Small intestine (tissue), 16 donors: ENCODE measurements around the gene PEG3. TPM values are rescaled to one million over a fixed set of nuclear protein-coding genes. Genes with fewer than 3 reads are reported as not detected.

ENCODE experiments used
- DNase-seq, 2 donors: peaks; one replicate each; pipeline versions ENCODE4 v3.0.0 to v3.0.0-alpha.2; 2013
- FAIRE-seq: peaks from 2 replicates; lab custom pipeline; 2012; peaks lifted over from hg19 to GRCh38; lab: Jason Lieb, UNC
- H3K27ac ChIP-seq, 3 donors: one replicate each; pipeline ENCODE4 v1.5.1; 2013; ENCODE audit warnings: low read length in 2 of 3, mild to moderate bottlenecking in 2 of 3, control low read depth in 1 of 3, inconsistent platforms in 1 of 3, low read depth in 1 of 3, moderate library complexity in 1 of 3
- H3K27me3 ChIP-seq, 3 donors: one replicate each; pipeline ENCODE4 v1.6.1; 2013; ENCODE audit warnings: low read length in 3 of 3, inconsistent platforms in 1 of 3; ENCODE audit not compliant: control insufficient read depth in 3 of 3, insufficient read depth in 3 of 3
- H3K36me3 ChIP-seq, 3 donors: one replicate each; pipeline ENCODE4 v1.6.1; 2013; ENCODE audit warnings: low read length in 3 of 3, inconsistent platforms in 1 of 3, low read depth in 1 of 3, mild to moderate bottlenecking in 1 of 3, moderate library complexity in 1 of 3; ENCODE audit not compliant: control insufficient read depth in 3 of 3, insufficient read depth in 2 of 3
- H3K4me1 ChIP-seq, 3 donors: one replicate each; pipeline ENCODE4 v1.6.1; 2013; ENCODE audit warnings: low read length in 2 of 3, inconsistent platforms in 1 of 3, low read depth in 1 of 3, mild to moderate bottlenecking in 1 of 3, moderate library complexity in 1 of 3; ENCODE audit not compliant: control insufficient read depth in 3 of 3, insufficient read depth in 2 of 3
- H3K4me3 ChIP-seq, 3 donors: one replicate each; pipeline ENCODE4 v1.5.1; 2013; ENCODE audit warnings: low read length in 3 of 3, control low read depth in 1 of 3, inconsistent platforms in 1 of 3, low read depth in 1 of 3, mild to moderate bottlenecking in 1 of 3, moderate library complexity in 1 of 3
- H3K9me3 ChIP-seq, 2 donors: one replicate each; pipeline ENCODE4 v1.6.1; 2013; ENCODE audit warnings: low read depth in 1 of 2, low read length in 1 of 2; ENCODE audit not compliant: control insufficient read depth in 2 of 2, insufficient read depth in 1 of 2
- WGBS, 3 donors: extraction: QIAGEN DNeasy Blood & Tissue Kit; methylation state at CpG; one replicate each; pipeline ENCODE4 v1.1.7; 2013; 5-methylcytosine and 5-hydroxymethylcytosine counted together
- long read RNA-seq, 10 donors: transcript quantifications; one replicate each; lab custom pipeline, GENCODE V29; 2026
- polyA plus RNA-seq, 4 donors: library from polyadenylated mRNA; stranded (reverse) in 3 of 4; unstranded in 1 of 4; fragments of 200-250 nt in 3 of 4; fragments of 120-200 nt in 1 of 4; gene quantifications; one replicate each; pipeline versions ENCODE4 v1.2.1 to v1.2.3, GENCODE V29; 2013
- donor health status: healthy with polysubstance abuse.
- donor health status: control.
- donor health status: control.
- donor health status: Bipolar disorder and iron deficiency.
- donor health status: healthy.

PEG3 gene
- polyA plus RNA-seq = 1 to 10 TPM in 2 of 4 donors, under 1 TPM in 1, not detected in 1; 0.27 to 5.9 (median 2.2) TPM
- long read RNA-seq, donor 1 = 0 reads
- long read RNA-seq, donor 2 = 0 reads
- long read RNA-seq, donor 3, full-length matches to known transcripts = 3 of 3 reads
- long read RNA-seq, donor 3, partial matches to known transcripts = 0 of 3 reads
- long read RNA-seq, donor 3, other reads (novel, unspliced or antisense) = 0 of 3 reads
- long read RNA-seq, donor 4 = 0 reads
- long read RNA-seq, donor 5, full-length matches to known transcripts = 2 of 2 reads
- long read RNA-seq, donor 5, partial matches to known transcripts = 0 of 2 reads
- long read RNA-seq, donor 5, other reads (novel, unspliced or antisense) = 0 of 2 reads
- long read RNA-seq, donor 6, full-length matches to known transcripts = 1 of 1 reads
- long read RNA-seq, donor 6, partial matches to known transcripts = 0 of 1 reads
- long read RNA-seq, donor 6, other reads (novel, unspliced or antisense) = 0 of 1 reads
- long read RNA-seq, donor 7, full-length matches to known transcripts = 4 of 4 reads
- long read RNA-seq, donor 7, partial matches to known transcripts = 0 of 4 reads
- long read RNA-seq, donor 7, other reads (novel, unspliced or antisense) = 0 of 4 reads
- long read RNA-seq, donor 8, full-length matches to known transcripts = 1 of 1 reads
- long read RNA-seq, donor 8, partial matches to known transcripts = 0 of 1 reads
- long read RNA-seq, donor 8, other reads (novel, unspliced or antisense) = 0 of 1 reads
- long read RNA-seq, donor 9, full-length matches to known transcripts = 1 of 1 reads
- long read RNA-seq, donor 9, partial matches to known transcripts = 0 of 1 reads
- long read RNA-seq, donor 9, other reads (novel, unspliced or antisense) = 0 of 1 reads
- long read RNA-seq, donor 10, full-length matches to known transcripts = 9 of 9 reads
- long read RNA-seq, donor 10, partial matches to known transcripts = 0 of 9 reads
- long read RNA-seq, donor 10, other reads (novel, unspliced or antisense) = 0 of 9 reads

DNA sequence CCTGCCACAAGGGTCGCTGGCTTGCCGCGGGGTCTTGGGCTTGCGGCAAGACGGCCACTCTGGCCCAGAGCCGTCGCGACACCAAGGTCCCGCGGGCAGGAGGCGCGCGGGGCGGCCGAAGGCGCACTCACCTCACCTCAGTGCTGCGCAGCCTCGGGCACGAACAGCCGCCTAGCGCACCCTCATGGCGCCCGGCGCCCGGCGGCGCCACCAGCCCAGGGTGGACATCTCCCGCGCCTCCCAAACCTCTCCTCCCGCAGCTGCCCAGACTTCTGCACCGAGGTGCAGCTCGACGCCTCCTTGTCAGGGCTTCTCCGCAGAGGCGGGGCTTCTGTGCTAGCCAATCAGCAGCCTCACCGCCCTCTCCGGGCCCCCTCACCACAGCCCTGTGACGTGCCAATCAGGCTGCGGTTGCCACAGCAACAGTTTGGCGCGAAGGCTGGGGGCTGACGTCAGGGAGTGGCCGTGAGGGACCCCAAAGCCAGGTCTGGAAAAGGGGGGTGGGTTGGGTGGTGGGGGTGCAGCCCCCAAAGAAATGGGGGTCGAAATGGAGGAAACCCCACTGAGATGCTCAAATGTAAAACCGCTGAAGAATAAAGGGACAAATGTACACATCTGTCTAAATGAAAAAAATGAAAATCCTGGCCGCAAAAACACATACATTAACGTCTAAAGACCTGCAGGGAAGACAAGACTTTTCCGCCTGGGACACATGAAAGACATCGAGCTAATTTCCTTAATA lies at the start of gene PEG3, which contains the start of gene ZIM2:
Gene PEG3 (minus strand): TSS at position 276 of the 742 bp plus-strand sequence. CDS start 16,071 bp downstream, outside the sequence.
Gene ZIM2 (minus strand): TSS at position 276 of the 742 bp plus-strand sequence. CDS start 16,449 bp downstream, outside the sequence.
- peak within 1 kb of the TSS in 1 of 3 donors; percentile 82 for H3K27ac ChIP-seq
- peaks cover 6 to 7% of the 10 kb centered on the region in 2 donors for H3K9me3 ChIP-seq
- H3K4me1 ChIP-seq = no peaks in the 10 kb centered on the region
- no peaks in the 10 kb centered on the region for H3K36me3 ChIP-seq
- H3K4me3 ChIP-seq = peak within 1 kb of the TSS in 1 of 3 donors; percentile 59
- peak in 1 of 2 donors; percentile 43 for DNase-seq
- 51 to 69% (median 58%) methylated on average over 31 to 49 of the region's 49 CpGs for WGBS, 3 donors
- FAIRE-seq = no peak
- H3K27me3 ChIP-seq = peaks cover 0 to 11% (median 3%) of the 10 kb centered on the region in 3 donors

DNA sequence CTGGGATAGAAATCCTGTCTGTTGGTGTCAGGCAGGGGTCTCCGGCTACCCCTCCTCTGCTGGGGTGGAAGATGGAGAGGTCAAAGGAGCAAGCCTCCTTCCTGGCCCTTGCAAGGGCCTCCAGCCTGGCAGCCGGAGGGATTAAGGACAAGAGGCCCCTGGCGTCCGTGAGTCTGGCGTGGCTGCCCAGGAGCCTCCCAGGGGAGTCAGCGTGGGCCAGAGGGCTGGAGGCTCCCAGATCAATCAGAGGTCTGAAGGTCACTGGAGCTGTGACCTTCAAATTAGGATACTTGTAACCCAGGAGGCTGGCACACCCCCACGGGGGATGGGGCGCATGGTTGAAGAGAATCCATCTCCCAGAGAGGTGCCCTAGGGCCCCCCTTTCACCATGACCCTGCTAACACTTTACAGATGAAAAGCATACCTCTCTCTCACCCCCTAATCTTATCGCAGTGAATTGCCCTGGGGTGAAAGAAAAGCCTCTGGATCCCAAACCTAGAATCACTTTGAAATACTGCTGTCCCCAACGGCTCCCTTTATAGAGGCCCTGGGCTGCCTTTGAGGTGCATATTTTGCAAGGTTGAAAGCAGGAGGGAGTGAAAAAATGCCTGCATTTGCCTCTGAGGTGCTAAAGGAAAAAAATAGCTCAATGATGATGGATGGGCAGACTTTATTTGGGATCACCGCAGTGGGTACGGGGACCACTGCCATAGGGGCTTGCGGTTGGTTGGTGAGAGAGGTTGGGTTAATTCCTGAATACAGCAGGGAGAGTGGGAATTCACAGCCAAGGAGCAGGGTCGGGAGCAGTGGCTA lies 44.9 kb upstream of the PEG3 start:
- FAIRE-seq (no peak), DNase-seq (no peak)
- no peaks in the 10 kb centered on the region for H3K27me3 ChIP-seq
- H3K4me1 ChIP-seq = no peaks in the 10 kb centered on the region
- no peak overlapping the region for H3K4me3 ChIP-seq
- no peaks in the 10 kb centered on the region for H3K36me3 ChIP-seq
- H3K27ac ChIP-seq = no peak overlapping the region
- peaks cover 3 to 6% of the 10 kb centered on the region in 2 donors for H3K9me3 ChIP-seq
- 27 to 30% (median 28%) methylated on average over 14 of the region's 14 CpGs for WGBS, 3 donors

DNA sequence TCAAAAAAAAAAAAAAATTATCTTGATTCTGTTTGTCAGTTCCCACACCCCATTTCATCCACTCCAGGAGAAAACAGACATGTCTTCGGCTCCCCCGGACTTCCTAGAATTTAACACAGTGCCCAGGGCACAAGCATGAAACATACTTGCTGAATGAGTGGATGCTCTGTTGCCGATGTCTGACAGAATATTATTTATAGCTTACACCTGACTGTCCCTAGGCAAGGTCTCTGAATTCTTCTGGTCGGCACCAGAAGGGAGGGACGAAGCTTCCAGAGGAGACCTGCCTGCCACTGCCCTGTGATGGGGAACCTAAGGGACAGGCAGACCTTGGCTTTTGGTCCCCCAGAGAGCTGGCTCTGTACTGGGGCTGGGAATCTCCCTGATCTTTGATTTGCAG lies 43.9 kb upstream of the PEG3 start:
- no peak for DNase-seq
- no peak overlapping the region for H3K27ac ChIP-seq
- FAIRE-seq = no peak
- no peaks in the 10 kb centered on the region for H3K4me1 ChIP-seq
- H3K27me3 ChIP-seq = no peaks in the 10 kb centered on the region
- no peaks in the 10 kb centered on the region for H3K36me3 ChIP-seq
- WGBS, 3 donors = 65 to 70% (median 68%) methylated on average over 5 of the region's 5 CpGs
- no peak overlapping the region for H3K4me3 ChIP-seq
- peaks cover 3 to 6% of the 10 kb centered on the region in 2 donors for H3K9me3 ChIP-seq

DNA sequence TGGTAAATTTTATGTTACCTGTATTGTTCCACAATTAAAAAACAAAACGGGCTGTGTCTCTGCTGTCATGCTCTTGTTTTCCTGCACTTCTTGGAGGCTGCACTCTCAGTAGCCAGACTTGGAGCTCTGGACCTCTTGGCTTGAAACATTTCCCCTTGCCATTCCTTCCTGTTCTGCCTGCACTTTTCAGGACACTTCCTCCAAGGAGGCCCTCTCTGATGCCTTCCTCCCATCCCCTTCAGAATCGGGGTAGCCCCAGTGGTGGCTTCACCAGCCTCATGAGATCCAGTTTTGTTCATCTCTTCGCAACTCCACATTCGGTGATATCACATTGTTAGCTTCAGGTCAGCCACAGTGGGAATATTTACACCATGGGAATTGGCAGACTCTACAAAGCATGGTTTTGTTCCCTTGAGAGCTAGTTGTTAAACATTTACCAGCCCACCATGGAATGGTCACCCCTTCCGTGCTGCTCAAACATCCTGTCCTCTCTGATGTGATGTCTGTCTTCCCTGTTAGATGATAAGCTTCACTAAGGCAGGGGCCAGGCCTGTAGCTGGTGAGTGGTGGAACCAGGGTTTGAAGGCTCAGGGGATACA lies 40.2 kb upstream of the PEG3 start:
- Histone ChIP-seq H3K9me3 (peaks cover 4 to 6% of the 10 kb centered on the region in 2 donors), H3K27me3 (no peaks in the 10 kb centered on the region), H3K27ac (no peak overlapping the region), H3K36me3 (no peaks in the 10 kb centered on the region), H3K4me1 (no peaks in the 10 kb centered on the region), H3K4me3 (no peak overlapping the region)
- FAIRE-seq = no peak
- no peak for DNase-seq
- WGBS, 3 donors = 73 to 78% (median 74%) methylated on average over 5 of the region's 5 CpGs

DNA sequence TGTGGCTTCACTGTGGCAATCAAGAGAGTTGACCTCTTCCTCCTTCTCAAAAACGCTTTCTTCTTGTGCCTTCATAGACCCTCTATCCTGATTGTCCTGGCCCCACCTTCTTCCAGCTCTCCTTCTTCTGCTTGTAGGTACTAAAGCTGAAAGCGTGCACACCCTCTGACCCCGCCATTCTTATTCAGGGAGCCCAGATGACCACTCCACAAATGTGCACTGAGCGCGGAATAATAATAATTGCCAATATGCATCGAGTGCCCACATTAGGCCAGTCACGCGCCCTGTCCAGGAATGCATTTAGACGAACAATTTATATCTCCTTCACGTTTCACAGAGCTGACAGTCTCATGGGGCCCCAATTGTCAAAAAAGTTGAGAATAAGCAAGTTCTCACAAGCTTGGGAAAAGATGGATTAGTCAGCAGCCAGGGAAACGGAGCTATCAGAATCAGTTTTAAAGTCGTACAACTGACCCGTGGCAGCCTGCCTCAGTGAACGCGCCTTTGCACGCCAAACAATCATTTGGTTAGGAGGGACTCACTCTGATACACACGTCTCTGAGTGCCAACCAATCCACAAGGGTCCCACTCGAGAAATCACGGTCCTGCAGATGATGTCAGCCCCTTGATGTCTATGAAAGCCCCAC lies 36.7 kb upstream of the PEG3 start:
- DNase-seq (no peak), FAIRE-seq (no peak)
- Histone ChIP-seq H3K36me3 (no peaks in the 10 kb centered on the region), H3K27ac (no peak overlapping the region), H3K4me3 (no peak overlapping the region), H3K9me3 (peaks cover 5 to 20% of the 10 kb centered on the region in 2 donors), H3K4me1 (no peaks in the 10 kb centered on the region), H3K27me3 (no peaks in the 10 kb centered on the region)
- WGBS, 3 donors = 82 to 85% (median 84%) methylated on average over 19 of the region's 19 CpGs

DNA sequence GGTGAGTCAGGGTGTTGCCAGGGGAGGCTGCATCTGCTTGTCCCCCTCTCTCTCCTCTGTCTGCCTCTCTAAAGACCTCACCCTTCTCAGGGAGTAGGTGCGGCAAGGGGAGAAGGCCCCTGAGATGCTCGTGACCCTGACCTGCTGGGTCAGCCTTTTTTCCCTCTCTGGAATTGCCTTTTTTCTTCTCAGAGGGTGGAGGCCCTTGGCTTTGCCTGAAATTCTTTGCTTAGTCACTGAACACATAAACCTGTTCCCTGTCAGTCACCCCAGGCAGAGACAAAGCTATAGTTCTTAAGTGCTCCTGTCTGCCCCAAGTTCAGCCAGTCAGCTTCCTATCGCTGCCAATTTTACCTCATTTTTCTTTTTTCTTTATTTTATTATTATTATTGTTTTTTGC lies 35.2 kb upstream of the PEG3 start:
- H3K4me3 ChIP-seq = no peak overlapping the region
- 66 to 84% (median 80%) methylated on average over 3 of the region's 3 CpGs for whole genome bisulfite sequencing, 3 donors
- H3K36me3 ChIP-seq = no peaks in the 10 kb centered on the region
- peaks cover 5 to 15% of the 10 kb centered on the region in 2 donors for H3K9me3 ChIP-seq
- H3K4me1 ChIP-seq = no peaks in the 10 kb centered on the region
- H3K27me3 ChIP-seq = no peaks in the 10 kb centered on the region
- DNase-seq (no peak), FAIRE-seq (no peak)
- no peak overlapping the region for H3K27ac ChIP-seq

DNA sequence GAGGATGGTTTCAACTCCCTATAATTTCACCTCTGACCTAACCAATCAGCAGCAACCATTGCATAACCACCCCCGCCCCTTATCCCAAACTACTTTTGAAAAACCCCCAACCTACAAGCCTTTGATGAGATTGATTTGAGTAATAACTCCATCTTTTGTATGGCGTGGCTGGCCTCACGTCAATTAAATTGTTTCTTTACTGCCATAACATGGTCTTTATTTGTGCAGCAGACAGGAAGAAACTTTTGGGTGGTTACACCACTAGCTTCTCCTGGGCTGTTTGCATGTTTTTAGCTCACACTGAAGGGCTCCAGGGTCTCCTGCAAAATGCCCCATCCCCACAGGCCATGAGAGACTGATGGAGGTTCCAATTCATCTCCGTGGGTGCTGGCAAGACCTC lies 34.0 kb upstream of the PEG3 start:
- DNase-seq (no peak), FAIRE-seq (no peak)
- Histone ChIP-seq H3K36me3 (no peaks in the 10 kb centered on the region), H3K9me3 (peaks cover 5 to 14% of the 10 kb centered on the region in 2 donors), H3K27me3 (peaks cover 0 to 2% (median 0%) of the 10 kb centered on the region in 3 donors), H3K4me1 (no peaks in the 10 kb centered on the region), H3K27ac (no peak overlapping the region), H3K4me3 (no peak overlapping the region)
- WGBS, 3 donors = 67 to 88% (median 87%) methylated on average over 4 of the region's 4 CpGs
